H9 (cell line): ENCODE results near the gene LTA4H. TPM values are rescaled to one million over a fixed set of nuclear protein-coding genes. Genes with fewer than 3 reads are reported as not detected.

Experiments used
- DNase-seq: peaks from one replicate; pipeline ENCODE4 v3.0.0-alpha.2; 2017
- H2AFZ ChIP-seq: one replicate; pipeline ENCODE4 v1.6.1; 2013; ENCODE audit warnings: mild to moderate bottlenecking, low read length, control low read depth, moderate library complexity
- H2AK5ac ChIP-seq: 2 replicates; pipeline ENCODE4 v1.6.1; 2013; ENCODE audit warnings: low read length, control low read depth, mixed read lengths; ENCODE audit not compliant: insufficient read length
- H2BK120ac ChIP-seq: one replicate; pipeline ENCODE4 v1.6.1; 2013; ENCODE audit warnings: low read depth, mild to moderate bottlenecking, low read length, control low read depth, inconsistent platforms; ENCODE audit not compliant: poor library complexity, severe bottlenecking
- H2BK12ac ChIP-seq: 2 replicates; pipeline ENCODE4 v1.6.1; 2013; ENCODE audit warnings: low read length, control low read depth, mixed read lengths, low read depth; ENCODE audit not compliant: insufficient read length
- H2BK15ac ChIP-seq: 2 replicates; pipeline ENCODE4 v1.6.1; 2013; ENCODE audit warnings: low read depth, low read length, control low read depth
- H2BK20ac ChIP-seq: one replicate; pipeline ENCODE4 v1.6.1; 2013; ENCODE audit warnings: low read depth, mild to moderate bottlenecking, low read length, control low read depth, inconsistent platforms; ENCODE audit not compliant: poor library complexity, severe bottlenecking
- H2BK5ac ChIP-seq: 2 replicates; pipeline ENCODE4 v1.6.1; 2013; ENCODE audit warnings: low read length, control low read depth, mixed read lengths; ENCODE audit not compliant: insufficient read length
- H3K14ac ChIP-seq: 2 replicates; pipeline ENCODE4 v1.6.1; 2013; ENCODE audit warnings: low read length, control low read depth; ENCODE audit not compliant: insufficient read depth
- H3K18ac ChIP-seq: 2 replicates; pipeline ENCODE4 v1.6.1; 2013; ENCODE audit warnings: low read depth, mild to moderate bottlenecking, mixed read lengths, low read length, control low read depth; ENCODE audit not compliant: insufficient read length
- H3K23ac ChIP-seq: 2 replicates; pipeline ENCODE4 v1.6.1; 2013; ENCODE audit warnings: low read length, control low read depth, mixed read lengths, low read depth; ENCODE audit not compliant: insufficient read length
- H3K23me2 ChIP-seq: 2 replicates; pipeline ENCODE4 v1.6.1; 2013; ENCODE audit warnings: low read depth, mild to moderate bottlenecking, mixed read lengths, low read length, control low read depth; ENCODE audit not compliant: insufficient read length, poor library complexity, severe bottlenecking
- H3K27ac ChIP-seq: 2 replicates; pipeline ENCODE4 v1.5.1; 2013; ENCODE audit warnings: low read length, control low read depth, mixed read lengths, low read depth; ENCODE audit not compliant: insufficient read length
- H3K27me3 ChIP-seq: 2 replicates; pipeline ENCODE4 v1.6.1; 2013; ENCODE audit warnings: low read length, control low read depth, inconsistent platforms; ENCODE audit not compliant: insufficient read depth
- H3K4ac ChIP-seq: 2 replicates; pipeline ENCODE4 v1.6.1; 2013; ENCODE audit warnings: low read depth, mild to moderate bottlenecking, control low read depth, inconsistent platforms, low read length, moderate library complexity
- H3K4me1 ChIP-seq: 2 replicates; pipeline ENCODE4 v1.6.1; 2013; ENCODE audit warnings: low read length, control low read depth, inconsistent platforms; ENCODE audit not compliant: insufficient read depth
- H3K4me2 ChIP-seq: 2 replicates; pipeline ENCODE4 v1.6.1; 2013; ENCODE audit warnings: low read length, control low read depth, mixed read lengths; ENCODE audit not compliant: insufficient read length, insufficient read depth
- H3K56ac ChIP-seq: 2 replicates; pipeline ENCODE4 v1.6.1; 2013; ENCODE audit warnings: low read depth, mild to moderate bottlenecking, mixed read lengths, low read length, control low read depth; ENCODE audit not compliant: insufficient read length
- H3K79me1 ChIP-seq: 2 replicates; pipeline ENCODE4 v1.6.1; 2013; ENCODE audit warnings: low read depth, mild to moderate bottlenecking, moderate library complexity, low read length, control low read depth, inconsistent platforms; ENCODE audit not compliant: insufficient read depth, poor library complexity, severe bottlenecking
- H3K79me2 ChIP-seq: 2 replicates; pipeline ENCODE4 v1.6.1; 2013; ENCODE audit warnings: low read length, control low read depth, inconsistent platforms; ENCODE audit not compliant: insufficient read depth
- H3K9ac ChIP-seq: 2 replicates; pipeline ENCODE4 v1.6.1; 2013; ENCODE audit warnings: low read length, control low read depth, mixed read lengths; ENCODE audit not compliant: insufficient read length; ENCODE audit errors: extremely low read depth
- H3K9me3 ChIP-seq: one replicate; pipeline ENCODE4 v1.6.1; 2013; ENCODE audit warnings: low read depth, low read length, inconsistent platforms; ENCODE audit not compliant: control insufficient read depth
- H3T11ph ChIP-seq: one replicate; pipeline ENCODE4 v1.6.1; 2013; ENCODE audit warnings: mild to moderate bottlenecking, low read length, control low read depth, inconsistent platforms
- H4K20me1 ChIP-seq: one replicate; pipeline ENCODE4 v1.6.1; 2013; ENCODE audit not compliant: control insufficient read depth, insufficient read length, insufficient read depth
- H4K5ac ChIP-seq: 2 replicates; pipeline ENCODE4 v1.6.1; 2013; ENCODE audit warnings: low read depth, mild to moderate bottlenecking, mixed read lengths, low read length, control low read depth; ENCODE audit not compliant: insufficient read length
- H4K8ac ChIP-seq: replicated peaks from 2 replicates; pipeline ENCODE4 v1.6.1; 2013; ENCODE audit warnings: low read length, control low read depth, mixed read lengths, low read depth; ENCODE audit not compliant: insufficient read length
- H4K91ac ChIP-seq: 2 replicates; pipeline ENCODE4 v1.6.1; 2013; ENCODE audit warnings: low read depth, mild to moderate bottlenecking, moderate library complexity, mixed read lengths, low read length, control low read depth; ENCODE audit not compliant: insufficient read length
- H3K27ac Mint-ChIP-seq, 3 experiments: 2 replicates in 2 of 3; 3 replicates in 1 of 3; pipeline ENCODE4 v1.8.0; 2020 to 2021; ENCODE audit warnings: mixed read lengths in 3 of 3, mild to moderate bottlenecking in 1 of 3, moderate library complexity in 1 of 3
- H3K27me3 Mint-ChIP-seq: 2 replicates; pipeline ENCODE4 v1.8.0; 2021; ENCODE audit warnings: low read depth, mild to moderate bottlenecking, moderate library complexity, mixed read lengths
- H3K36me3 Mint-ChIP-seq, 3 experiments: 2 replicates in 2 of 3; 3 replicates in 1 of 3; pipeline ENCODE4 v1.8.0; 2020 to 2021; ENCODE audit warnings: low read depth in 3 of 3, mixed read lengths in 3 of 3; ENCODE audit not compliant: insufficient read depth in 1 of 3
- H3K4me1 Mint-ChIP-seq, 2 experiments: 2 replicates each; pipeline ENCODE4 v1.8.0; 2020; ENCODE audit warnings: mixed read lengths in 2 of 2
- H3K4me3 Mint-ChIP-seq, 2 experiments: 2 replicates in 1 of 2; 3 replicates in 1 of 2; pipeline ENCODE4 v1.8.0; 2020 to 2021; ENCODE audit warnings: mild to moderate bottlenecking in 2 of 2, mixed read lengths in 2 of 2, moderate library complexity in 1 of 2
- H3K9me3 Mint-ChIP-seq, 2 experiments: 2 replicates in 1 of 2; 3 replicates in 1 of 2; pipeline ENCODE4 v1.8.0; 2020; ENCODE audit warnings: mild to moderate bottlenecking in 2 of 2, mixed read lengths in 2 of 2, moderate library complexity in 1 of 2
- CTCF ChIP-seq: fragments of 200-600 bp; sonication (generic); conservative IDR thresholded peaks from 3 replicates; pipeline ENCODE4 v1.8.0; 2021; ENCODE audit warnings: antibody characterized with exemption, mild to moderate bottlenecking
- WGBS: extraction: QIAGEN DNeasy Blood & Tissue Kit; methylation state at CpG from one replicate; pipeline ENCODE4 v1.1.7; 2013; ENCODE audit warnings: missing lambda C conversion rate, low lambda C conversion rate, mixed read lengths; ENCODE audit not compliant: insufficient read length; ENCODE audit errors: extremely low coverage; 5-methylcytosine and 5-hydroxymethylcytosine counted together
- total RNA-seq: library from RNA; stranded (reverse); gene quantifications from 2 replicates; pipeline ENCODE4 v1.2.1, GENCODE V29; 2021

LTA4H gene
- total RNA-seq, 1 experiment from 2014 or later = 144 TPM

GRCh38 chr12:96051756-96052485 is 16.5 kb upstream of the LTA4H start:
- H3K56ac ChIP-seq = no peak overlapping the region
- Mint-ChIP-seq H3K9me3 (peaks cover 7 to 15% of the 10 kb centered on the region in 2 experiments), H3K36me3 (no peaks in the 10 kb centered on the region; a peak in 4 of 7 replicates), H3K27ac (no peak overlapping the region), H3K27me3 (no peaks in the 10 kb centered on the region), H3K4me1 (no peaks in the 10 kb centered on the region), H3K4me3 (no peak overlapping the region)
- H3K4me1 ChIP-seq = no peaks in the 10 kb centered on the region
- H2BK15ac ChIP-seq = no peak overlapping the region
- no peak overlapping the region for H2AK5ac ChIP-seq
- H3K9ac ChIP-seq = no peak overlapping the region
- H2AFZ ChIP-seq = no peak overlapping the region
- H3K4ac ChIP-seq = no peak overlapping the region
- no peak overlapping the region for H3K27ac ChIP-seq
- H3K9me3 ChIP-seq = peaks cover 1% of the 10 kb centered on the region
- no peak overlapping the region for H3K23ac ChIP-seq
- H2BK5ac ChIP-seq = no peak overlapping the region
- H3K14ac ChIP-seq = no peak overlapping the region
- TF ChIP-seq CTCF = no peak
- no peak overlapping the region for H2BK120ac ChIP-seq
- H3K27me3 ChIP-seq = no peaks in the 10 kb centered on the region
- no peak overlapping the region for H3K18ac ChIP-seq
- WGBS = no CpG with 5 or more reads among the region's 2 CpGs
- no peak for DNase-seq
- H3K79me1 ChIP-seq = no peaks in the 10 kb centered on the region
- no peak overlapping the region for H3K4me2 ChIP-seq
- H2BK12ac ChIP-seq = no peak overlapping the region
- H4K91ac ChIP-seq = no peak overlapping the region
- H4K5ac ChIP-seq = no peak overlapping the region
- no peak overlapping the region for H2BK20ac ChIP-seq
- no peaks in the 10 kb centered on the region for H3K23me2 ChIP-seq
- H3T11ph ChIP-seq = no peak overlapping the region
- H4K8ac ChIP-seq = no peak overlapping the region
- H3K79me2 ChIP-seq = no peaks in the 10 kb centered on the region
- no peaks in the 10 kb centered on the region for H4K20me1 ChIP-seq
